ENCODE data around the gene RNASE11.

RNASE11 gene

DNA sequence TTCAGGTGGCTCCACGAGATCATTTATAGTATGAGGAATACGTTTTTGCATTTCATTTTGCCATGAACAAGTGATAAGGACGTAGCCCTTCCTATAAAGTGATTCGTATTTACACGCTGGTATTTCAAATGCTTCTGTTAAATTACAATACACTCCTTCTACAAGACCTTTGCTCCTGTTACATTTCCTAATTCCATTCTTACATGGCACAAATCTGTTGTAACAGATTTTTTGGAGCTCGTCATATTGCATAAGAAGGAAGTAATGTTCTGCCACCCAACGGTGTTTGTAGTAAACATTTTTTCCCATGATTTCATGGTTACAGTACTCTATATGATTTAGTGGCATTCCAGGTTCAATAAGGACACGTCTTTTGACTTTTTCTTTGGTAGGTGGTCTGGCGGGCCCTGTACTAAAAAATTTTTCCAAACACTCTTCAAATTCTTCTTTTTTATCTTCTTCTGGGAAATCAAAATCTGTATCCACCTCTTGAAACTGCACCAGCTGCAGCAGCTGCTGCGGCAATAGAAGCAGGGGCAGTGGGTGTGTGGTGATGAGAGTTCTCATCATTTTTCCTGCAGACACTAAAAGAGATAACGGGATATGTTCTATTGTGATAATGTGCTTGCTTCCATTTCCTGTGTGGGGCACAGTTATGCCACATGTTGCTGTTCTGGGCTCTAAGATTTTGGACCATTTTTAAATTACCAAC lies 31.1 kb downstream of the RNASE11 start:
- TF ChIP-seq, protein P1, sequence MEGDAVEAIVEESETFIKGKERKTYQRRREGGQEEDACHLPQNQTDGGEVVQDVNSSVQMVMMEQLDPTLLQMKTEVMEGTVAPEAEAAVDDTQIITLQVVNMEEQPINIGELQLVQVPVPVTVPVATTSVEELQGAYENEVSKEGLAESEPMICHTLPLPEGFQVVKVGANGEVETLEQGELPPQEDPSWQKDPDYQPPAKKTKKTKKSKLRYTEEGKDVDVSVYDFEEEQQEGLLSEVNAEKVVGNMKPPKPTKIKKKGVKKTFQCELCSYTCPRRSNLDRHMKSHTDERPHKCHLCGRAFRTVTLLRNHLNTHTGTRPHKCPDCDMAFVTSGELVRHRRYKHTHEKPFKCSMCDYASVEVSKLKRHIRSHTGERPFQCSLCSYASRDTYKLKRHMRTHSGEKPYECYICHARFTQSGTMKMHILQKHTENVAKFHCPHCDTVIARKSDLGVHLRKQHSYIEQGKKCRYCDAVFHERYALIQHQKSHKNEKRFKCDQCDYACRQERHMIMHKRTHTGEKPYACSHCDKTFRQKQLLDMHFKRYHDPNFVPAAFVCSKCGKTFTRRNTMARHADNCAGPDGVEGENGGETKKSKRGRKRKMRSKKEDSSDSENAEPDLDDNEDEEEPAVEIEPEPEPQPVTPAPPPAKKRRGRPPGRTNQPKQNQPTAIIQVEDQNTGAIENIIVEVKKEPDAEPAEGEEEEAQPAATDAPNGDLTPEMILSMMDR (conservative IDR thresholded peaks at IDR 0.05; ENCODE audit: low read length), result no peak
- no peak for DNase-seq (ENCODE audit: low read depth)
- H3K4me3 ChIP-seq (ENCODE audit: low read length), result no peak overlapping the region

DNA sequence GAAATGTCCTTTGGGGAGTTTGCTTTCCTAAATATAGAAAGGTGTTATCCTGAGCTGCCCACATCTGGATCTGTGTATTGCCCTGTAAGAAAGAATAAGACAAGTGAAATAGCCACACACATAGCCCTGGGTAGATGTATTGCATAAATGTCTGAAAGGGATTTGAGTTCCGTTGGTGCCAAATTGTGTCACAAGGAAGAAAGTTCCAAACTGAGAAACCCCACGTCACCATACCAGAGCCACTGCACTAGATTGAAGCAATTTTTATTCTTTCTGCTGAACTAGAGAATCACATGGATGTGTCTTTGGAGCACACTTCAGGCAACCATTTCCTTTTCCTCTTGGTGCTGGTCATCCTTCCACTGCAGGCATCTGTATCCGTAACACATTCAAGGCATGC lies 32.0 kb downstream of the RNASE11 start:
- no peak overlapping the region for H3K4me3 ChIP-seq (ENCODE audit: low read length)
- TF ChIP-seq, protein P1 (conservative IDR thresholded peaks at IDR 0.05; ENCODE audit: low read length), result no peak
- DNase-seq (ENCODE audit: low read depth), result no peak

DNA sequence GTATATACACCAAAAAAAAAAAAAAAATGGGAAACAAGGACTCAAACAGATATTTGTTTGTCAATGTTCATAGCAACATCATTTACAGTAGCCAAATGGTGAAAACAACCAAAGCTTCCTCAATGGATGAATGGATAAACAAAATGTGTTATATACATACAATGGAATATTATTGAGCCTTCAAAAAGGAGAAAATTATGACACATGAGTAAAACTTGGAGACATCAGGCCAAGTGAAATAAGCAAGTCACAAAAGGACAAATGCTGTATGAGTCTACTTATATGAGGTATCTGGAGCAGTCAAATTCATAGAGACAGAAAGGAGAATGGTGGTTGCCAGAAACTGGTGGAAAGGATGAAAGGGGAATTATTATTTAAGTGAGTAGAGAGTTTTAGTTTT lies 34.8 kb downstream of the RNASE11 start:
- TF ChIP-seq, protein P1 (conservative IDR thresholded peaks at IDR 0.05; ENCODE audit: low read length), result no peak
- DNase-seq (ENCODE audit: low read depth), result no peak
- no peak overlapping the region for H3K4me3 ChIP-seq (ENCODE audit: low read length)

DNA sequence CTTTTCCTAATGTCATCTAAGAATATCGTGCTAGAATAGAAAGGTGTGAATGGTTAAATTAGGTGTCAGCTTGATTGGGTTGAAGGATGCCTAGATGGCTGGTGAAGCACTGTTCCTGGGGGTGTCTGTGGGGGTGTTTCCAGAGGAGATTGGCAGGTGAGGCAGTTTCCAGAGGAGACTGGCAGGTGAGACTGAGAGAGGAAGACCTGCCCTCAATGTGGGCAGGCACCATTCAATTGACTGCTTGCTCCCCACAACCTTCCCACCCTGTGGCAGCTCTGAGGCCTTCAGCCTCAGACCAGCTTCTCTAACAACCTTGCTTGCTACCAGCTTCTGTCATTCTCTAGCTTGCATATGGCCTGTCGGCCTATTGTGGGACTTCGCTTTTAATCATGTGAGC lies 36.2 kb downstream of the RNASE11 start:
- H3K4me3 ChIP-seq (ENCODE audit: low read length), result no peak overlapping the region
- TF ChIP-seq, protein P1 (conservative IDR thresholded peaks at IDR 0.05; ENCODE audit: low read length), result no peak
- no peak for DNase-seq (ENCODE audit: low read depth)

DNA sequence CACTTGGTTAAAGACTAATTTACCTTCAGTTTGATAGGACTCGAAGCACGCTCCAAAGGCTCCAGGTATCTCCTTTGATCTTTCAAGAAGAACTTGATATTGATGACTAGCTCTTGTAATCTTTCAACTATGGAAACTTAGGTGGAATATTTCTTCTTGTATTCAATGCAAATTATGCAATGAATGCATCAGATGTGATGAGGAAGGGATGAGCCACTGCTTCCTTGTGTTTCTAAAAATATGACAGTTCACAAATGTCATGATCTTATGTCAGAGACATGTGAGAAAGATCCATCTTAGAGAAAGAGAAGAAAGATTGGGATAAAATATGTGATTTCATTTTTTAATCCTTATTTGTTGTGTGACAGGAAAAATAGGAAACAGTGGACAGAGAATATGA lies 36.9 kb downstream of the RNASE11 start:
- no peak for DNase-seq (ENCODE audit: low read depth)
- TF ChIP-seq, protein P1 (conservative IDR thresholded peaks at IDR 0.05; ENCODE audit: low read length), result no peak
- no peak overlapping the region for H3K4me3 ChIP-seq (ENCODE audit: low read length)

DNA sequence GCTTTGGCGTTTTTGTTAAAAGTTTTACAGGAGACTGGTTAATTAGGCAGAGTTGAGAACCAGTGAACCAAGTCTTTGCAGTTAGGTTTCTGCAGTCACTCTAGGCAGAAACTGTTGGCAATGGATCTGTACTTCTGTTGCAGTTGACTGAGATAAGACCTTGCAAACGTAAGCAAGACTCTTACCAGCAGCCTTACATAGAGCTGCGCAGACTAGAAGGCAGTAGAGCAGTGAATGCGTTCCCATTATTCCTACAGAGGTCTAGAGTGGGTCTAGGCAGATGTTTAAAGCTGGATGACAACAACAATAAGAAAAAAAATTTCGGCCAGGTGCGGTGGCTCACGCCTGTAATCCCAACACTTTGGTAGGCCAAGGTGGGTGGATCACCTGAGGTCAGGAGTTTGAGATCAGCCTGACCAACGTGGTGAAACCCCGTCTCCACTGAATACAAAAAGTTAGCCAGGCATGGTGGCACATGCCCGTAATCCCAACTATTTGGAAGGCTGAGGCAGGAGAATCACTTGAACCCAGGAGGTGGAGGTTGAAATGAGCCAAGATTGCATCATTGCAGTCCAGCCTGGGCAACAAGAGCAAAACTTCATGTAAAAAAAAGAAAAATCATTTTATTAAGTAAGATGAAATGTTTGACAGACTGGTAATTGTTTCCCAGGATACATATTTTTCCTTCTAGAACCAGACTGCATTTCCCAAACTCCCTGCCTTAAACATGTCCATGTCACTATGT lies 39.2 kb downstream of the RNASE11 start:
- DNase-seq (ENCODE audit: low read depth), result no peak
- TF ChIP-seq, protein P1 (conservative IDR thresholded peaks at IDR 0.05; ENCODE audit: low read length), result no peak
- H3K4me3 ChIP-seq (ENCODE audit: low read length), result no peak overlapping the region

DNA sequence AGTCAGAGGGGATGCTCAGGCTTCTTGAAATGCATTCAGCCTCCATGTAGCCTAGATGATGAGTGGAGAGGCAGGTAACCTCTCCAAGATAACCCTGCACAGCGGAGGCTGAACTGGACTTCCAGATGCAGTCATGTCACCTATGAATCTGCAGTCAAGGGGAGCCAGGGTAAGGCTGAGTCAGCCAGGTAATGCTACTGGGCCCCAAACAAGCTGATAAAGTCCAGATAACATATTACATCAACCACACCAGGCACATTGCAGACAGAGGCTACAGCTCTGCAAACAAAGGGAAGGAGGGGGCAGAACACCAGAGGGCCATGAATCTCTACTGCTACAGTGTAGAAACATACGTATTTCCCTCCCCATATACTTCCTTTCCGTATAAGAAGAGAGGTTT lies 40.9 kb downstream of the RNASE11 start:
- TF ChIP-seq, protein P1 (conservative IDR thresholded peaks at IDR 0.05; ENCODE audit: low read length), result no peak
- DNase-seq (ENCODE audit: low read depth), result no peak
- no peak overlapping the region for H3K4me3 ChIP-seq (ENCODE audit: low read length)

All from AG10803 (cell line).